Mesenchymal stem cell (in vitro differentiated cells and primary cell): ENCODE data around the gene DESI1.
A peak's percentile ranks its signal among the peaks of the same experiment; 100 is the strongest.

Experiments
- DNase-seq: peaks from one replicate; pipeline ENCODE4 v3.0.0-alpha.2; 2013
- H2AFZ ChIP-seq: one replicate; pipeline ENCODE4 v1.6.1; 2013; ENCODE audit warnings: low read depth, mild to moderate bottlenecking, control low read depth, inconsistent platforms, low read length, moderate library complexity
- H2AK5ac ChIP-seq: 2 replicates; pipeline ENCODE4 v1.6.1; 2013; ENCODE audit warnings: low read length, moderate library complexity, mild to moderate bottlenecking, inconsistent platforms; ENCODE audit not compliant: severe bottlenecking
- H2BK120ac ChIP-seq: one replicate; pipeline ENCODE4 v1.6.1; 2013; ENCODE audit warnings: low read depth, mild to moderate bottlenecking, inconsistent platforms, low read length, moderate library complexity
- H2BK12ac ChIP-seq, 2 experiments: one replicate each; pipeline ENCODE4 v1.6.1; 2013; ENCODE audit warnings: inconsistent platforms in 2 of 2, low read length in 2 of 2, mild to moderate bottlenecking in 2 of 2, moderate library complexity in 2 of 2, control low read depth in 1 of 2
- H2BK15ac ChIP-seq: one replicate; pipeline ENCODE4 v1.6.1; 2013; ENCODE audit warnings: mild to moderate bottlenecking, low read depth, inconsistent platforms; ENCODE audit not compliant: poor library complexity, severe bottlenecking
- H2BK5ac ChIP-seq: 2 replicates; pipeline ENCODE4 v1.6.1; 2013; ENCODE audit warnings: low read depth, mild to moderate bottlenecking, low read length, control low read depth, inconsistent platforms; ENCODE audit not compliant: poor library complexity, severe bottlenecking
- H3K14ac ChIP-seq, 2 experiments: one replicate each; pipeline ENCODE4 v1.6.1; 2013; ENCODE audit warnings: inconsistent platforms in 2 of 2, low read length in 2 of 2, control low read depth in 1 of 2, mild to moderate bottlenecking in 1 of 2, moderate library complexity in 1 of 2
- H3K18ac ChIP-seq, 2 experiments: one replicate each; pipeline ENCODE4 v1.6.1; 2013; ENCODE audit warnings: inconsistent platforms in 2 of 2, low read length in 2 of 2, control low read depth in 1 of 2, low read depth in 1 of 2, mild to moderate bottlenecking in 1 of 2
- H3K23ac ChIP-seq, 2 experiments: one replicate each; pipeline ENCODE4 v1.6.1; 2013; ENCODE audit warnings: inconsistent platforms in 2 of 2, low read length in 2 of 2, mild to moderate bottlenecking in 2 of 2, moderate library complexity in 2 of 2, control low read depth in 1 of 2
- H3K27ac ChIP-seq: 2 replicates; pipeline ENCODE4 v1.5.1; 2013; ENCODE audit warnings: mild to moderate bottlenecking, moderate library complexity, low read length, control low read depth, inconsistent platforms; ENCODE audit not compliant: poor library complexity, severe bottlenecking
- H3K27me3 ChIP-seq, 2 experiments: 2 replicates each; pipeline versions ENCODE4 v1.6.1 to v1.7.0; 2013; ENCODE audit warnings: low read length in 2 of 2, mild to moderate bottlenecking in 2 of 2, moderate library complexity in 2 of 2, control low read depth in 1 of 2, inconsistent platforms in 1 of 2; ENCODE audit not compliant: control insufficient read depth in 1 of 2, insufficient read depth in 1 of 2
- H3K36me3 ChIP-seq, 2 experiments: 2 replicates each; pipeline versions ENCODE4 v1.6.1 to v1.7.0; 2013; ENCODE audit warnings: low read length in 2 of 2, control low read depth in 1 of 2, inconsistent platforms in 1 of 2, low read depth in 1 of 2, mild to moderate bottlenecking in 1 of 2; ENCODE audit not compliant: insufficient read depth in 2 of 2, control insufficient read depth in 1 of 2
- H3K4ac ChIP-seq, 2 experiments: one replicate each; pipeline ENCODE4 v1.6.1; 2013; ENCODE audit warnings: inconsistent platforms in 2 of 2, low read length in 2 of 2, mild to moderate bottlenecking in 2 of 2, moderate library complexity in 2 of 2, control low read depth in 1 of 2, low read depth in 1 of 2
- H3K4me1 ChIP-seq: 2 replicates; pipeline ENCODE4 v1.6.1; 2013; ENCODE audit warnings: low read depth, low read length, control low read depth; ENCODE audit not compliant: control insufficient read depth, insufficient read depth
- H3K4me2 ChIP-seq: 2 replicates; pipeline ENCODE4 v1.6.1; 2013; ENCODE audit warnings: low read length, mild to moderate bottlenecking, inconsistent platforms; ENCODE audit not compliant: poor library complexity, severe bottlenecking
- H3K4me3 ChIP-seq, 2 experiments: 2 replicates each; pipeline versions ENCODE4 v1.5.1 to v1.7.0; 2013; ENCODE audit warnings: low read length in 2 of 2, mild to moderate bottlenecking in 2 of 2, control low read depth in 1 of 2, low read depth in 1 of 2; ENCODE audit not compliant: insufficient read depth in 1 of 2
- H3K79me1 ChIP-seq: replicated peaks from 2 replicates; pipeline ENCODE4 v1.6.1; 2013; ENCODE audit warnings: mild to moderate bottlenecking, control low read depth, low read length, inconsistent platforms; ENCODE audit not compliant: poor library complexity, severe bottlenecking
- H3K9ac ChIP-seq: 2 replicates; pipeline ENCODE4 v1.7.0; 2013; ENCODE audit warnings: mild to moderate bottlenecking, low read length, moderate library complexity
- H3K9me3 ChIP-seq: 2 replicates; pipeline ENCODE4 v1.7.0; 2013; ENCODE audit warnings: mild to moderate bottlenecking, low read length; ENCODE audit not compliant: control insufficient read depth
- H4K8ac ChIP-seq: one replicate; pipeline ENCODE4 v1.6.1; 2013; ENCODE audit warnings: inconsistent platforms, mild to moderate bottlenecking, low read length, moderate library complexity
- H4K91ac ChIP-seq: one replicate; pipeline ENCODE4 v1.6.1; 2013; ENCODE audit warnings: mild to moderate bottlenecking, low read length, inconsistent platforms
- WGBS: methylation state at CpG from one replicate; pipeline ENCODE4 v1.1.7; 2013; ENCODE audit warnings: mixed read lengths; 5-methylcytosine and 5-hydroxymethylcytosine counted together

DESI1 gene

GRCh38 chr22:41659941-41660340, 39.1 kb upstream of the DESI1 start:
- H3K4me3 ChIP-seq, result no peak overlapping the region
- H3K79me1 ChIP-seq, result peaks cover 17% of the 10 kb centered on the region
- DNase-seq, result no peak
- H4K8ac ChIP-seq, result no peak overlapping the region
- no peak overlapping the region for H2AFZ ChIP-seq
- peaks cover 54 to 95% of the 10 kb centered on the region in 2 experiments for H3K36me3 ChIP-seq
- H2BK120ac ChIP-seq, result no peak overlapping the region
- H2BK5ac ChIP-seq, result no peak overlapping the region
- no peak overlapping the region for H3K4ac ChIP-seq
- no peak overlapping the region for H3K4me2 ChIP-seq
- H3K18ac ChIP-seq, result no peak overlapping the region
- no peaks in the 10 kb centered on the region for H3K4me1 ChIP-seq
- no peak overlapping the region for H3K23ac ChIP-seq
- H4K91ac ChIP-seq, result no peak overlapping the region
- no CpG with 5 or more reads among the region's 1 CpG for WGBS
- no peak overlapping the region for H2BK15ac ChIP-seq
- H3K9me3 ChIP-seq, result no peaks in the 10 kb centered on the region
- no peak overlapping the region for H3K9ac ChIP-seq
- no peak overlapping the region for H2BK12ac ChIP-seq
- no peak overlapping the region for H3K27ac ChIP-seq
- H3K27me3 ChIP-seq, result no peaks in the 10 kb centered on the region
- H3K14ac ChIP-seq, result no peak overlapping the region
- H2AK5ac ChIP-seq, result no peak overlapping the region

- Histone ChIP-seq H3K4me3 (no peak overlapping the region), H3K4ac (no peak overlapping the region), H3K36me3 (peaks cover 63 to 95% of the 10 kb centered on the region in 2 experiments), H2AFZ (no peak overlapping the region), H2BK5ac (no peak overlapping the region), H3K27me3 (no peaks in the 10 kb centered on the region), H3K23ac (no peak overlapping the region), H3K27ac (no peak overlapping the region), H3K79me1 (peaks cover 25% of the 10 kb centered on the region), H3K4me1 (no peaks in the 10 kb centered on the region), H3K18ac (no peak overlapping the region), H4K91ac (no peak overlapping the region), H2AK5ac (no peak overlapping the region), H2BK15ac (no peak overlapping the region), H2BK120ac (no peak overlapping the region), H3K4me2 (no peak overlapping the region), H3K9me3 (no peaks in the 10 kb centered on the region), H3K9ac (no peak overlapping the region), H4K8ac (no peak overlapping the region), H3K14ac (no peak overlapping the region), H2BK12ac (no peak overlapping the region)
- no peak for DNase-seq
- 98% methylated on average over 14 of the region's 17 CpGs for WGBS
Measured at GRCh38 chr22:41658869-41659268, 38.0 kb upstream of the DESI1 start.

GRCh38 chr22:41657709-41658108, 36.9 kb upstream of the DESI1 start:
- Histone ChIP-seq H3K23ac (no peak overlapping the region), H3K9ac (no peak overlapping the region), H3K79me1 (peaks cover 27% of the 10 kb centered on the region), H2AFZ (no peak overlapping the region), H3K9me3 (no peaks in the 10 kb centered on the region), H3K14ac (no peak overlapping the region), H4K91ac (no peak overlapping the region), H3K4me3 (no peak overlapping the region), H2BK120ac (no peak overlapping the region), H2AK5ac (no peak overlapping the region), H3K4me2 (no peak overlapping the region), H2BK5ac (no peak overlapping the region), H2BK15ac (no peak overlapping the region), H3K4ac (no peak overlapping the region), H2BK12ac (no peak overlapping the region), H3K36me3 (peaks cover 63 to 95% of the 10 kb centered on the region in 2 experiments), H4K8ac (no peak overlapping the region), H3K27ac (no peak overlapping the region), H3K18ac (no peak overlapping the region), H3K4me1 (no peaks in the 10 kb centered on the region), H3K27me3 (no peaks in the 10 kb centered on the region)
- no peak for DNase-seq
- WGBS, result 97% methylated on average over 6 of the region's 6 CpGs

GRCh38 chr22:41656556-41656955, 35.7 kb upstream of the DESI1 start:
- H3K27me3 ChIP-seq, result no peaks in the 10 kb centered on the region
- H3K23ac ChIP-seq, result no peak overlapping the region
- H2BK15ac ChIP-seq, result no peak overlapping the region
- H3K9me3 ChIP-seq, result no peaks in the 10 kb centered on the region
- no peak overlapping the region for H2BK12ac ChIP-seq
- H3K4ac ChIP-seq, result no peak overlapping the region
- WGBS, result 95% methylated on average over 5 of the region's 5 CpGs
- no peak overlapping the region for H3K9ac ChIP-seq
- H2AK5ac ChIP-seq, result no peak overlapping the region
- no peak overlapping the region for H3K4me3 ChIP-seq
- no peak overlapping the region for H3K27ac ChIP-seq
- no peak overlapping the region for H2AFZ ChIP-seq
- no peak overlapping the region for H4K8ac ChIP-seq
- no peak overlapping the region for H2BK5ac ChIP-seq
- H3K36me3 ChIP-seq, result peaks cover 73 to 95% of the 10 kb centered on the region in 2 experiments
- H3K4me2 ChIP-seq, result no peak overlapping the region
- no peak overlapping the region for H4K91ac ChIP-seq
- H3K79me1 ChIP-seq, result peaks cover 32% of the 10 kb centered on the region
- no peak overlapping the region for H2BK120ac ChIP-seq
- H3K14ac ChIP-seq, result no peak overlapping the region
- peak; percentile 18 for DNase-seq
- H3K4me1 ChIP-seq, result peaks cover 1% of the 10 kb centered on the region
- H3K18ac ChIP-seq, result no peak overlapping the region
